ENCODE data around the gene GSX1.

- no peak for TF ChIP-seq BHLHE40 (IDR thresholded peaks at IDR 0.05; ENCODE audit: low read depth, low read length)
- TF ChIP-seq NFE2L2 (IDR thresholded peaks at IDR 0.05; ENCODE audit: low read depth, low read length) = no peak
- TF ChIP-seq RAD21 (IDR thresholded peaks at IDR 0.05; ENCODE audit: low read length) = peak; percentile 37
Observed at GRCh38 chr13:27783111-27783510, 9.2 kb upstream of the GSX1 start.

Data from IMR-90 (cell line).